Stimulated activated CD4-positive, alpha-beta T cell treated with anti-CD3 and anti-CD28 coated beads, Interleukin-4, amount 100 ng/mL, for 48 hours (primary cell): ENCODE results near the gene LY6G5B.

ENCODE experiments used
- DNase-seq, 2 donors: peaks; one replicate each; pipeline ENCODE4 v3.0.0-alpha.2; 2020; ENCODE audit warnings: low read depth in 2 of 2

Gene LY6G5B, protein sequence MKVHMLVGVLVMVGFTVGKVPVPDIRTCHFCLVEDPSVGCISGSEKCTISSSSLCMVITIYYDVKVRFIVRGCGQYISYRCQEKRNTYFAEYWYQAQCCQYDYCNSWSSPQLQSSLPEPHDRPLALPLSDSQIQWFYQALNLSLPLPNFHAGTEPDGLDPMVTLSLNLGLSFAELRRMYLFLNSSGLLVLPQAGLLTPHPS

DNA sequence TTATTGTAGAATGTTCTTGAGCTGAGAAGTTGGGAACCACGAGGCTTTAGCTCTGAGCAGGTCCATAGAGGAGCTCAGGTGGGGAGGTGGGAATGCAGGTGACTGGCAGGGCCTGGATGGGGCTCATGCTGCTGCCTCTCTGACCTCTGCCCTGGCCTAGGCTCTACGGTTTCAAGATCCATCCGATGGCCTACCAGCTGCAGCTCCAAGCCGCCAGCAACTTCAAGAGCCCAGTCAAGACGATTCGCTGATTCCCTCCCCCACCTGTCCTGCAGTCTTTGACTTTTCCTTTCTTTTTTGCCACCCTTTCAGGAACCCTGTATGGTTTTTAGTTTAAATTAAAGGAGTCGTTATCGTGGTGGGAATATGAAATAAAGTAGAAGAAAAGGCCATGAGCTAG is at the start of gene LY6G5B:
Gene LY6G5B (plus strand): TSS at position 301 of the 400 bp plus-strand sequence. CDS start 975 bp downstream, outside the sequence.
- no peak for DNase-seq

GRCh38 chr6:31620586-31621319 is 49.0 kb upstream of the LY6G5B start, which contains the start of gene PRRC2A:
PRRC2A (plus strand) TSS chr6:31620715; CDS start chr6:31622790, 2,075 bp downstream.
- peak; percentile 95 for DNase-seq

DNA sequence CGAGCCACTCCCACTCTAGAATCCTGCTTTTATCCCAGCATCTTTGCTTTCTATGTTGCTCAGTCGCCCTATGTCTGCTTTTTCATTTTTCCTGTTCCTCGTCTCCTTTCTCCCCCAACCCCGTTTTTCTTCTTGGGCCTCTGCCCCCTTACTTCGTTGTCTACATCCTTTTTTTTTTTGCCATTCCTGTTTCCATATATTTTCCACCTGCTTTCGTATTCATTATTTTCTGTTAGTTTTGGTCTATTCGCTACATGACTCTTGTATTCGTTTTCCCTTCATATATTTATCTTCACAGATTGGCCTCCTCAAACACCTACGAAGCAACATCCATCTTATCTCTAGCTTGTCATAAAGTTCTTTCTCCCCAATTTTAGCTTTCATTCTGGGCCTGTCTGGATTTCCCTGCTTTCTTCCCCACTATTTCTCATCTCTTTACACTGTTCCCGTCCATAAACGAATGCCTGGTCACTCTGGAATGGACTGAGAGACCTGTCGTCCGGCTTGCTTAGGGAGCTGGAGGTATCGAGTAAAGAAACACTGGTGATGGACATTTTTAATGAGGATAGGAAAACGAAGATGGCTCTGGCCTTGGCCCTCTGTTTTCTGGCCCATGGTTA is 48.3 kb upstream of the LY6G5B start:
- DNase-seq = no peak

- no peak for DNase-seq
These were observed 47.8 kb upstream of the LY6G5B start for GRCh38 chr6:31621991-31622390.

DNA sequence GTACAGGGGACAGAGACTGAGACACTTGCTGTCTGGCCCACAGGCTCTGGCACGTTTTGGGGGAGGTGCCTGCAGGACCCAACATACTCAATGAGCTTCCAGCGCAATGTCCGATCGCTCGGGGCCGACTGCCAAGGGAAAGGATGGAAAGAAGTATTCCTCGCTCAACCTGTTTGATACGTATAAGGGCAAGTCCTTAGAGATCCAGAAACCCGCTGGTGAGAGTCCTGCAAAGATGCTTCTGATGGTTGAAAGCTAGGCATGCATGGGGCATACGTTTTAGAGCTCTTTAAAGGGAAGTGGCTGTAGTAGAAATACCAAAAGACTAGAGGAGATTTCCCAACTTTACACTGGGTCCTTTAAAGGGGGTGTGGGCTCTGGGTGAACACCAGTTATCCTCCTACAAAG is 47.1 kb upstream of the LY6G5B start:
- no peak for DNase-seq

DNA sequence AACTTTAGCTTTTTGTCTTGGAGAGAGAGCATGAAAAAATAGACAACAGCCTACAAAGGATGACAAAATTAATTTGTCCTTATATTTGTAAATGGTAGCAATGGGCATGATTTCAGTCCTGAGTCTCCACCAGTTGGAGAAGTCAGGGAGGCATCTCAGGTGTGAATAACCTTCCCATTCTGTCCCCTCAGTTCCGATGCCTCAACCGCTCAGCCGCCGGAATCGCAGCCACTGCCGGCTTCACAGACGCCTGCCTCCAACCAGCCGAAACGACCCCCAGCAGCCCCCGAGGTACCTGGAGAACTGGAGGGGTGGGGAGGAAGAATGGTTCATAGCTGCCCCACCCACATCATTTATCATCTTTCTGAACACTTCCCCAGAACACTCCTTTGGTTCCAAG is 45.7 kb upstream of the LY6G5B start:
- no peak for DNase-seq

DNA sequence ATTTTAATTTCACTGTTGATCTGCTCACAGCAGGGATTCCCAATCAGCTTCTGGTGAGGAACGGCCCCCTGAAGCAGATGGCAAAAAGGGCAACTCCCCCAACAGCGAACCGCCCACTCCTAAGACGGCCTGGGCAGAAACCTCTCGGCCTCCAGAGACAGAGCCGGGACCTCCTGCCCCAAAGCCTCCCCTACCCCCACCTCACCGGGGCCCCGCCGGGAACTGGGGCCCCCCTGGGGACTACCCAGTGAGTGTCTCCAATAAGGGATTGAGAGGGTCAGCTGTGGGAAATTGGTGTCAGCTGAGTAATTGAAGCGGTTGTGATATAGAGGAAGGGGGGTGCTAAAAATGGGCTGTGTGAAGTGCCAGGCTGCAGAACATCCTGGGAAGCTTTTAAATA is 42.8 kb upstream of the LY6G5B start:
- no peak for DNase-seq

DNA sequence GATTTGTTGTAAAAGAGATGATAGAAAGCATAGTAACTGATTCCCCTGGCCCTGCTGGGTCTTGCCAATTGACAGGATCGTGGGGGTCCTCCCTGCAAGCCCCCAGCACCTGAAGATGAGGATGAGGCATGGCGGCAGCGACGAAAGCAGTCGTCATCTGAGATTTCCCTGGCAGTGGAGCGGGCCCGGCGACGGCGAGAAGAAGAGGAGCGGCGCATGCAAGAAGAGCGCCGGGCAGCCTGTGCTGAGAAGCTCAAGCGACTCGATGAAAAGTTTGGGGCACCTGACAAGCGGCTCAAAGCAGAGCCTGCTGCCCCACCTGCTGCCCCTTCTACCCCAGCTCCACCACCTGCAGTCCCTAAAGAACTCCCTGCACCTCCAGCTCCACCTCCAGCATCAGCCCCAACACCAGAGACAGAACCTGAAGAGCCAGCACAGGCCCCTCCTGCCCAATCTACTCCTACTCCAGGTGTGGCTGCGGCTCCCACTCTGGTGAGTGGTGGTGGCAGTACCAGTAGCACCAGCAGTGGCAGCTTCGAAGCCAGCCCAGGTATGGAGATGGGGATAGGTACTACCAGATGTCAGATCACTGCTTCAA is 42.0 kb upstream of the LY6G5B start:
- DNase-seq = no peak

GRCh38 chr6:31629014-31629413 is 40.8 kb upstream of the LY6G5B start:
- no peak for DNase-seq

DNA sequence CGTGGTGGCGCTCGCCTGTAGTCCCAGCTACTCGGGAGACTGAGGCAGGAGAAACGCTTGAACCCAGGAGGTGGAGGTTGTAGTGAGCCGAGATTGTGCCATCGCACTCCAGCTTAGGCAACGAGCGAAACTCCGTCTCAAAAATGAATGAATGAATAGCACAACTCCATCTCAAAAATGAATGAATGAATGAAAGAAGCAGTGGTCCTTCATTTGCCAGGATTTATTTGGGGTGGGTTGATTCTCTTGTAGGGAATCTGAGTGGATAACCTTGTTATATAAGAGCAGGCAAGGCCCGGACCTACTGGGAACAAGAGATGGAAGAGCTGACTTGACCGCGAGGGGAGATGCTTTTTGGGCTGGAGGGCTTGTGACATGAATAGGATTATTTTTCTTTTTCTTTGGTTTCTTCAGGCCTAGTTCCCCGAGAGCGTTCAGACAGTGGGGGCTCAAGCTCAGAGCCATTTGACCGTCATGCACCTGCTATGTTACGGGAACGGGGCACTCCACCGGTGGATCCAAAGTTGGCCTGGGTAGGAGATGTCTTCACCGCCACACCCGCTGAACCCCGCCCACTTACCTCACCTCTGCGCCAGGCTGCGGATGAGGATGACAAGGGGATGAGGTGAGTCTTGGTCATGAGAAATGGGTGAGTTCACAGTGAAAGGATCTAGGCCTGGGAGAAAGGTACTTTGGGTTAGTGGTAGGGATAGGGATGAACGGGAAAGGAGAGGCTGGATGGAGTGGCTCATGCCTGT is 39.4 kb upstream of the LY6G5B start:
- DNase-seq = no peak

DNA sequence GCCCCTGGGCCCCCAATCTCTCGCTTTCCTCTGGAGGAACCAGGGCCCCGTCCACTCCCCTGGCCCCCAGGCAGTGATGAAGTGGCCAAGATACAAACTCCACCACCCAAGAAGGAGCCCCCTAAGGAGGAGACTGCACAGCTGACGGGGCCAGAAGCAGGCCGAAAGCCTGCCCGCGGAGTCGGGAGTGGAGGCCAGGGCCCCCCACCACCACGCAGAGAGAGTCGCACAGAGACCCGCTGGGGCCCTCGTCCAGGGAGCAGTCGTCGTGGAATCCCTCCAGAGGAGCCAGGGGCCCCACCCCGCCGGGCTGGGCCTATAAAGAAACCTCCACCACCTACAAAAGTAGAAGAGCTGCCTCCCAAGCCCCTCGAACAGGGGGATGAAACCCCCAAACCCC is 38.6 kb upstream of the LY6G5B start:
- no peak for DNase-seq

DNA sequence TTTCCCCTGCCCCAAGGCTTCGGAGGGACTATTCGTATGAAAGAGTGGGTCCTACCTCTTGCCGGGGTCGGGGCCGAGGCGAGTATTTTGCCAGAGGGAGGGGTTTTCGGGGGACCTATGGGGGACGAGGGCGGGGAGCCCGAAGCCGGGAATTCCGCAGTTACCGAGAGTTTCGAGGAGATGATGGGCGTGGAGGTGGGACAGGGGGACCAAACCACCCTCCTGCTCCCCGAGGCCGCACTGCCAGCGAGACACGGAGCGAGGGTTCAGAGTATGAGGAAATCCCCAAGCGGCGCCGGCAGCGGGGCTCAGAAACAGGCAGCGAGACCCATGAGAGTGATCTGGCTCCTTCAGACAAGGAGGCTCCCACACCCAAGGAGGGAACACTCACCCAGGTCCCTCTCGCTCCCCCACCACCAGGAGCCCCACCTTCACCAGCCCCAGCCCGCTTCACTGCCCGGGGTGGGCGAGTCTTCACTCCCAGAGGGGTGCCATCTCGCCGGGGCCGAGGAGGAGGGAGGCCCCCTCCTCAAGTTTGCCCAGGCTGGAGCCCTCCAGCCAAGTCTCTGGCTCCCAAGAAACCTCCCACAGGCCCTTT is 38.0 kb upstream of the LY6G5B start:
- no peak for DNase-seq

DNA sequence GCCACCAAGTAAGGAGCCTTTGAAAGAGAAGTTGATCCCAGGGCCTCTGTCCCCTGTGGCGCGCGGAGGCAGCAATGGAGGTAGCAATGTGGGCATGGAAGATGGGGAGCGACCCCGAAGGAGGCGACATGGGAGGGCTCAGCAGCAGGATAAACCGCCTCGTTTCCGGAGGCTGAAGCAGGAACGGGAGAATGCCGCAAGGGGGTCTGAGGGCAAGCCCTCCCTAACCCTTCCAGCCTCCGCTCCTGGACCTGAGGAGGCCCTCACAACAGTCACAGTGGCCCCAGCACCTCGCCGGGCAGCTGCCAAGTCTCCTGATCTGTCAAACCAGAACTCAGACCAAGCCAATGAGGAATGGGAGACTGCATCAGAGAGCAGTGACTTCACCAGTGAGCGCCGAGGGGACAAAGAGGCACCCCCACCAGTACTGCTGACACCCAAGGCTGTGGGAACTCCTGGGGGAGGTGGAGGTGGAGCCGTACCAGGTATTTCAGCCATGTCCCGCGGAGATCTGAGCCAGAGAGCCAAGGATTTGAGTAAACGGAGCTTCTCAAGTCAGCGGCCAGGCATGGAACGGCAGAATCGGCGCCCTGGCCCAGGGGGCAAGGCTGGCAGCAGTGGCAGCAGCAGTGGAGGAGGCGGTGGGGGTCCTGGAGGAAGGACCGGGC is 37.4 kb upstream of the LY6G5B start:
- no peak for DNase-seq

DNA sequence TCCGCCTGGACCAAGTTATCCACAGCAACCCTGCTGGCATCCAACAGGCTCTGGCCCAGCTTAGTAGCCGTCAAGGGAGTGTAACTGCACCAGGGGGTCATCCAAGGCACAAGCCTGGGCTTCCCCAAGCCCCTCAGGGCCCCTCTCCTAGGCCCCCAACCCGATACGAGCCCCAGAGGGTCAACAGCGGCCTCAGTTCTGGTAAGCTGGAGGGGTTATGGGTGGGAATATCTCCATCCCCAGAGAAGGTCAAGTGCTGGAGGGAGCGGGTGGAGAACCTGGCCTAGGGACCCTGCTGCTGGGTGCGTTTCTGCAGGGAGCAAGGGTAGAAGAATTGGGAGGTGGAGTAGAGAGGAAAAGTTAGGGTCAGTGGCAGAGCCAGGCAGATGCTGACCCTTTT is 36.3 kb upstream of the LY6G5B start:
- no peak for DNase-seq

GRCh38 chr6:31634131-31634530 is 35.6 kb upstream of the LY6G5B start:
- no peak for DNase-seq

DNA sequence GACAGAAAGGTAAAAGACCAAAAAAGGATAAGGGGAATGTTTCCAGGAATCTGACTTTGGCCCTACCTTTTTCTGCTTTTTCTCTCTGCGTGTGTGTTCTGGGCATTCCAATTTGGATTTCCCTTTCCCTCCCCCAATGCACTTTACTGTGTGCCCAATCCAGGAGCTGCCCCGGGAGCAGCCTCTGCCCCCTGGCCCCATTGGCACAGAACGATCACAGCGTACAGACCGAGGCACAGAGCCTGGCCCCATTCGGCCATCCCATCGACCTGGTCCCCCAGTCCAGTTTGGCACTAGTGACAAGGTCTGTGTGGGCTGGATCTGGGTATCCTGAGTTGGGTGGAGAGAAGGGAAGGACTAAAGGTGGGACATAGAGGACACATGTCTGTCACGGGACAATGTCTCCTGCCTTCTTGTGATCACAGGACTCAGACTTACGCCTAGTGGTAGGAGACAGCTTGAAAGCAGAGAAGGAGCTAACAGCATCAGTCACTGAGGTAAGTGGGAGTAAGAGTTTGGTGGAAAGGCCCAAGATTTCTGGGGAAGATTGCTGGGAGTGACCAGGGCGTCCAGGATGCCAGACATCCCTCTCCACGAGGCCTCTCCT is 34.7 kb upstream of the LY6G5B start:
- DNase-seq = no peak

DNA sequence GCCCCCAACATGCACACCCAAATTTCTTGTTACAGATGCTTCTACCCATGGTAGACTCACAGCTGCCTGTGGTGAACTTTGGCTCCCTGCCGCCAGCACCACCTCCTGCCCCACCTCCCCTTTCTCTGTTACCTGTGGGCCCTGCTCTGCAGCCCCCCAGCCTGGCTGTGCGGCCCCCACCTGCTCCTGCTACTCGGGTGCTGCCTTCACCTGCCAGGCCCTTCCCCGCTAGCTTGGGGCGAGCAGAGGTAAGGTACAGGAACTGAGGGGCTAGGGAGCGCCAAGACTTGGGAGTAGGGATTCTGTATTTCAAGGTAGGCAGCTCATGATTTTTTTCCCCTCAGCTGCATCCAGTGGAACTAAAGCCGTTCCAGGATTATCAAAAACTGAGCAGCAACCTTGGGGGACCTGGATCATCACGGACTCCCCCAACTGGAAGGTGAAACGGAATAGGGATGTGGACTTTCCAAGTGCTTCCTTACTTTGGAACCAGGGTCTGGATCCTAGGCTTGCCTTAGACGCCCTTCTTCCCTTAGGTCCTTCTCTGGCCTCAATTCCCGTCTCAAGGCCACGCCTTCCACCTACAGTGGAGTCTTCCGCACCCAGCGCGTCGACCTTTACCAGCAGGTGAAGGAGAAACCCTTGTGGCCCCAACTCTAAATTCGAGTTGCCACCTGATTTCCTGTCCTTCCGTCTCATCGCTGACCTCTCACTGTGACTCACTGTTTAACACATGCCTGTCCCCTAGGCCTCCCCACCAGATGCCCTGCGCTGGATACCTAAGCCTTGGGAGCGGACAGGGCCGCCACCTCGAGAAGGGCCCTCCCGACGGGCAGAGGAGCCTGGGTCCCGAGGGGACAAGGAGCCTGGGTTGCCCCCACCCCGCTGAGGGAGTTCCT is 32.8 kb upstream of the LY6G5B start:
- no peak for DNase-seq

GRCh38 chr6:31639043-31639442 is 30.7 kb upstream of the LY6G5B start:
- no peak for DNase-seq

- no peak for DNase-seq
These were observed 30.3 kb upstream of the LY6G5B start for GRCh38 chr6:31639449-31639861.
